Peyer's patch (tissue), 4 donors: Measurements from ENCODE around the gene NELFB.

ENCODE experiments used
- POLR2A ChIP-seq, 2 donors: fragments of 450-650 bp; IDR thresholded peaks; one replicate each; pipeline ENCODE4 v1.5.1; 2017; ENCODE audit warnings: antibody characterized with exemption in 2 of 2, mild to moderate bottlenecking in 2 of 2, moderate library complexity in 2 of 2
- TF ChIP-seq, protein P1 (sequence below), 6 experiments: fragments of 450-650 bp in 4 of 6; fragments of 200-600 bp in 2 of 6; sonication (generic) in 1 of 6; IDR thresholded peaks; one replicate each; pipeline ENCODE4 v1.5.1; 2017 to 2019; ENCODE audit warnings: antibody characterized with exemption in 6 of 6, mild to moderate bottlenecking in 3 of 6, moderate library complexity in 1 of 6

DNA sequence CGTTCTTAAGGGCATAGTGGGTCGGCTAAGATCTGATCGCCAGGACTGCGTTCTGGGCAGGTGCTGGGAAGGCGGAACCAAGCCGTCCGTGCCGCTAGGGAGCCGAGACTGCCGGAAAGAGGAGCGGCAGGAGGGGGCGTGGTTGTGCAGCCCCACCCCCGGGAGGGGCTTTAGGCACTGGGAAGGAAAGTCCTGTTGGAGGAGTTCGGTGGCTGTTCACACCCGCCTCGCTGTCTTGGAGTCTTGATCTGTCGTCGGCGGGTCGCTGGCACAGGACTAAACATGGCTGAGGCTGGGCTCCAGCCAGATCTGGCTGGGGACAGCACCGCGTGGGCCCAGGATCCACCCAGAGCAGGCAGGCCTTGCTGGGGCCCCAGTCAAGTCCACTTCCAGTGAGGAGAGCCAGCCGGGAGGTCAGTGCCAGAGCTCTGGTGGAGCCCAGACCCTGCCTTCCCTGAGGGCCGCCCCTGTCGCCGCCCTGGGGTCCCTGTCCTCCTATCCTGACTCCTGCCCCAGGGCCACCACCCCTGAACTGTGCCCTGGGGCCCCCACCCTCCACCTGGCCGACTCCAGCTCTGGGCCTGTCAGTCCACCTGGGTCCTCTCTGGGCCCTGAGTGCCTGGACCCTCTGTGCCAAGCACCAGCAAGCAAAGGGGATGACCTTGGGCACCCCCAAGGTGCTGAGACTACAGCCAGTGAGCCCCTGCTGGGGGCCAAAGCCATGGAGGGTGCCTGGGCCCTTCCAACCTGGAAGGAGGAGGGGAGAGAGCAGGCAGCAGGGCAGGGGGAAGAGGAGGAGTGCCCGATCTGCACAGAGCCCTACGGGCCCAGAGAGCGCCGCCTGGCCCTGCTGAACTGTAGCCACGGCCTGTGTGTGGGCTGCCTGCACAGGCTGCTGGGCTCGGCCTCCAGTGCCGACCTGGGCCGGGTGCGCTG lies 37.6 kb upstream of the NELFB start:
- TF ChIP-seq, protein P1, sequence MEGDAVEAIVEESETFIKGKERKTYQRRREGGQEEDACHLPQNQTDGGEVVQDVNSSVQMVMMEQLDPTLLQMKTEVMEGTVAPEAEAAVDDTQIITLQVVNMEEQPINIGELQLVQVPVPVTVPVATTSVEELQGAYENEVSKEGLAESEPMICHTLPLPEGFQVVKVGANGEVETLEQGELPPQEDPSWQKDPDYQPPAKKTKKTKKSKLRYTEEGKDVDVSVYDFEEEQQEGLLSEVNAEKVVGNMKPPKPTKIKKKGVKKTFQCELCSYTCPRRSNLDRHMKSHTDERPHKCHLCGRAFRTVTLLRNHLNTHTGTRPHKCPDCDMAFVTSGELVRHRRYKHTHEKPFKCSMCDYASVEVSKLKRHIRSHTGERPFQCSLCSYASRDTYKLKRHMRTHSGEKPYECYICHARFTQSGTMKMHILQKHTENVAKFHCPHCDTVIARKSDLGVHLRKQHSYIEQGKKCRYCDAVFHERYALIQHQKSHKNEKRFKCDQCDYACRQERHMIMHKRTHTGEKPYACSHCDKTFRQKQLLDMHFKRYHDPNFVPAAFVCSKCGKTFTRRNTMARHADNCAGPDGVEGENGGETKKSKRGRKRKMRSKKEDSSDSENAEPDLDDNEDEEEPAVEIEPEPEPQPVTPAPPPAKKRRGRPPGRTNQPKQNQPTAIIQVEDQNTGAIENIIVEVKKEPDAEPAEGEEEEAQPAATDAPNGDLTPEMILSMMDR (IDR thresholded peaks at IDR 0.05) = peak in 3 of 6 experiments; percentile 38 to 39 (median 39)
- TF ChIP-seq POLR2A (IDR thresholded peaks at IDR 0.05) = peak; percentile 87 to 94
